Hippocampal formation (tissue), 2 donors: ENCODE data around the gene DTNB.

Experiments
- DNase-seq, 2 donors: peaks; one replicate each; lab custom pipeline; 2025; lab: John Stamatoyannopoulos, UW

Gene DTNB

DNA sequence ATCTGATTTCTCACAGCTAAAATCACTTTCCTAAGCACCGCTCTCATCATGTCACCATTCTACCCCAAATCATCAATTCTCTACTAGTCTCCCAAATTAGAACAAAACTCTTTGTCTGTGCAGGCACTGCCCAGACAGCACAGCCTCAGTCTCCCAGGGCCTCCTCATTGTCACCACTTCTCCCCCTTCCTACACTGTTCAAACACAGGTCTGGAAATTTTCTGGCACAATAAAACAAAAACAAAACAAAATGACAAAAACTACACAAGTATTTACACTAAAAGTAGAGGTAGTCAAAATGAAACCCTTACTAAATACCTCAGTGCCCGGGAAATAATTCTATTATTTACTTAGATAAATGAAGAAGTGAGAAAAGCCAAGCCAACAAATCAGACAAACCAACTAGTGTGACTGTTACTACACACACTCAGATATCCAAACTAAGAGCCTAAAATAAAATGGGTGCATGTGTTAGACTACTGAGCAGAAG lies 175.4 kb downstream of the DTNB start:
- peak in 1 of 2 donors; percentile 25 for DNase-seq

DNA sequence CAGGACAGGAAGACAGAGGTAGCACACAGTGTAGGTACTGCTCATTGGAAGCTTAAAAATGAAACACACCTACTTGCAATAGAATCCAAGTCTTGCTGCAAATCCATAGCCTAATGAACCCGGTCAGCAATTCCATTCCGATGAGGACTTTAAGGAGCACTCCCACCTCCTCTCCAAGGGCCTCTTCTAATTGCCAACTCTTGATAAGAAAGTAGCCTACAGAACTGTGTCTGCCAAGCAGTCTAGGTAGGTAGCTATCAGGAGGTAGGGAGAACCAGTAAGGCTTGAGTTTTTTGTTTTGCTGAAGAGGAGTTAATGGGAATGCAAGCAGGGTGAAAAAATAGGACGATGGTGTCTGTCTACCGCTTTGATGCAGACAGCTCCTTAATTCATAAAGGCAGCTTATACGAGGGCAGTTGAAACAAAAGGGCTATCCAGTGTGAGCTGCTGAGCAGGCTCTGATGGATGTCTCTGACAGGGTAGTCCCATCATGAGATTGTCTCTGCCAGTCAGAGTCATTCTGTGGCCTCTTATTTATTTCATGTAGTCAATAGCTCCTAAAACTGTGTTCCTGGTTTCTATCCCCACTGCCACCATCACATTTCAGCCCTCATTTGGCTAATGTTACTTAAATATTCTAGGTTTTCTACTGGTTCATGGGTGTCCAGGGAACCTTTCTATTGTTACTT lies 176.0 kb downstream of the DTNB start:
- peak; percentile 12 to 18 for DNase-seq

DNA sequence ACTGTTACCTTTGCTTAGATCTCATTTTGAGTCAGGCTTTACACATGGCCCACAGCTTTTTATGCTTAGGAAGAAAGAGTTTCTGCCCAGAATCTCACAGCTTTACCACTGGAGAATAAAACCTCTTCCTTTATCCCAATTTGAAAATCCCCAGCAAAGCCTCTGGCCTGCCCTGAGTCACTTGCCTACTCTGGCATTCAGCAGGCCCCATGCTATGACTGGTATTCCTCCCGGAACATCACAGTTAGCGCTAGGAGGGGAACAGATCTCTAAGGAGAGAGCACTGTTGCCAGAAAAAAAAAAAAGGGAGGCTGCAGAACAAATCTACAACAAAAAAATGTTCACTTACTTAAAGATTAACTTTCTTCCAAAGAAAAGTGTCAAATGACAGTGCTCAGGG lies 178.8 kb downstream of the DTNB start:
- no peak for DNase-seq

DNA sequence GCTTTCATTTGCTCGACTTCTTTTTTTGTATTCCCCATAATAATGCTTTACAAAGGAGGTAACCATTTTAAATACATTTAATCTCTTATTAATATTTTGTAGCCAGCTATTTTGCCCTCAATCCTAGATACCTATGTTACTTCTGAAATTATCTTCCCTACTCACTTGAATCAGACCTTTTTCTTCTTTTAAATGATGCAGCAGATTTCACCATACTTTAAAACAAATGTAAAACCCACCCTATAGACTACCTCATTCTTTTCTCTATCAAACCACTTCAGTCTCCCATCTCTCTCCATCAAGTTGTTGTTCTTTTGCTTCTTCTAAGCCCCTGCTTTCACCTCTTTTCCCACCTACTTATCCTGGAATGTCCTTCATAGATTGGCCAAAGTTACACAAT lies 180.2 kb downstream of the DTNB start:
- DNase-seq, result no peak

DNA sequence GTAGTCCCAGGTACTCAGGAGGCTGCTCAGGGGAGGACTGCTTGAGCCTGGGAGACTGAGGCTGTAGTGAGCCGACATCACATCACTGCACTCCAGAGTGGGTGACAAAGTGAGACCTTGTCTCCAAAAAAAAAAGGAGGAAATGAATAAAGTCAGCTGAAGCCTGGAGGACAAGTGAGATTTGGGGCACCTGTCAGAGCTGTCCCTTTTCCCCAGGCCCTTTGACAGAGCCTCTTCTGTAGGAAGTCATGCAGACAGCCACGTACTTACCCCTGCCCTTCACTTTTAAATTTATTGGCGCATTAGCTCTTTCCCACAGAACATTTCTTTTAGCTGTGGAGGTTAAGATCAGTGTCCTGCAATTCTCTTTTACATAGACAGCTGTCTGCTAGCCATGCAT lies 180.7 kb downstream of the DTNB start:
- DNase-seq, result no peak

DNA sequence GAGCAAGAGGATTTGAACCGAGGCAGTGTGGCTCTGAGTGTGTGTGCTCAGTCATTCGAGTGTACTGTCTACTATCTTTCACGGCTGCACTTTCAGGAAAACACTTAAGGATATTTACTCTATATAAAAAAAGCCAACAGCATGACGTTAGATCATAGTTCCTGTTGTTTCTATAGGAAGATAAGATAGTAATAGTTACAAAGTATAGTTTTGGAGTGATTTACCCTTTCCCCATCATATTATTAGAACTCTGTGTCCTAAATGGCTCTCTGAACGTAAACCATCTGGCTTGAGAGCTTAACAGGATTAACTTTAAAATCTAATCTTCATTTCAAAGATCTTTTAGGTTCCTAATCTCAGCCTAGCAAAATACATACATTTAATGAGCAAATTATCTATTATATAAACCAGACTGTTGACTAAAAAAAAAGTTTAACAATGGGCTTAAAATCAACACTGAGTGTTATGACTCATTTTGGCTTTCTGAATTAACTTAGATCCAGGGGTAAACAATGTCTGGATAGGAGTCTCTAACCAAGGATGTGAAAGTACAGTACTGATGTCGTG lies 181.3 kb downstream of the DTNB start:
- DNase-seq, result no peak

DNA sequence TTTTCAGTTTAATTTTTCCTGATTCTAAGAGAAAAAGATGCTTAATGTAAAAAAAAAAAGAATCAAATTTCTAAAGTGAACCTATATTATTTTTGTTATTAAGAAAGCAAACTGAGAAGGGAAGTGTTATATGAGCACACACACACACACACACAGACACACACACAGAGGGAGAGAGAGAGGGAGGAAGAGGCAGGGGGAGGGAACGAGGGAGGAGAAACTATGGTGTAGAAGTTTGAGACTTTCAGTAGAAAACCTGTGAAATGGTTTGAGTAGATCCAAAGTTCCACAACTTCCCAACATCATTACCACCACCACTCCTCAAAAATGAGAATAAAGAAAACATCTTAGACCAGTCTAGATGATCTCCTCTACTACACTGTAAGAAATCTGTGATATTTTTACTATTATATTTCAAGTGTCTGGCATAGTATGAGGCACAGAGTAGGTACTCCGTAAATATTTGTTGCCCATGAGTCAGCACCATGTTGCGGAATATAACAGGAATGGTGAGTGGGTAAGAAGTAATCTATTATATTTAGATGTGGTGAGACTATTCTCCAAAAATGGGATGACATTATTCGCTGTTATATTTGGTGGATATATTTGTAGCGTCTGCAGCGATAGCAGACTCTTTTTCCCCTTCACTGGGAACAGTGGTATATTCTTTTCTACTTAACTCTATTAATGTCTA lies 182.2 kb downstream of the DTNB start:
- DNase-seq, result no peak

DNA sequence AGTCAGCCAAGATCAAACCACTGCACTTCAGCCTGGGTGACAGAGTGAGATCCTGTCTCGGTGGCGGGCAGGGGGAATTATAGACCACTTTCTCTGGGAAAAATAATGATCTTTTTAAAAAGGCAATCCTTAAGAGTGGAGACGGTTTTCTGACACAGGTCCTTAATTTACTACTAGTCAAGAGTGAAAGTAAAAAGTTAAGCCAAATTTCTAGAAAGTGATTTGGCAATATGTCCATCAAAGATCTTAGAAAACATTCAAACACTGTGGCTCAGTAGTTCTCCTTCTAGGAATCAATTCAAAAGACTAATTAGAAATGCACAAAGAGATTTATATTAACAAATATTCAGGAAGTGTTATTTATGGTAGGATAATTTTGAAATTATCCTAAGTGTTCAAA lies 183.2 kb downstream of the DTNB start:
- no peak for DNase-seq

DNA sequence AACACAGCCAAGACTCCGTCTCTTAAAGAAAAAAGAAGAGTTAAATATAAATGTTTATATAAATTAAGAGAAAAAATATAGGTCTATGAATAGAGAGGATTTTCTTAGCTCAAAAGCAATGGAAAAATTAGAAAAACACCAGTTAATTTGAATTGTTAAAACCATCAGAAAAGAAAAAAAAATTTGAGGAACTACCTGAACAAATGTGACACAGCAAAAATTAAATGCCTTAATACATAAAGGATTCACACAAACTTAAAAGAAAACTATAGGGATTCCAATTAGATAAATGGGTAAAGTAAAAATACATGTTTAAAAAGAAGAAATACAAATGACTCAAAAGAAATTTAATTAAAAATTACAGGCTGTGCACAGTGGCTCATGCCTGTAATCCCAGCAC lies 183.7 kb downstream of the DTNB start:
- no peak for DNase-seq

DNA sequence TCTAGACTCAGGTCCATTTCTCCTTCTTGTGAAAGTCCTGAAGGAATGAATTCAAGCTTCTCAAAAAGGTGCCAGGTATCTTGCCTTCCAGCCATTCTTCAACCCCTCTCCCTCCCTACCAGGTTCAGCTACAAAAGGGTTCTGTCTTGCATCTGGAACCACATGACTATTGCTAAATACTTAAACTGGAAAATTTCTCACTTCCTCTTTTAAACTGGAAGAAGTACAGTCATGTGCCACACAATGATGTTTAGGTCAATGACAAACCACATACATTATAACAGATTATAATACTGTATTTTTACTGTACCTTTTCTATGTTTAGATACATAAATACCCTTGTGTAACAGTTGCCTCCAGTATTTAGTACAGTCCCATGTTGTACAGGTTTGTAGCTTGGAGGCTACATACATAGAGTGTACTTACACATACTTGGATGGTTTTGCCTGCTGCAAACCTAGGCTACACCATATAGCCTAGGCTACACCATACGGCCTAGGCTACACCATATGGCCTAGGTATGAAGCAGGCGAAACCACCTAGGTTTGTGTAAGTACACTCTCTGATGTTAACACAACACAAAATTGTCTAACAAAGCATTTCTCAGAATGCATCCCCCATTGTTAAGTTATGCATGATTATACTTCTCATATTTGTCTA lies 189.6 kb downstream of the DTNB start:
- peak in 1 of 2 donors; percentile 6 for DNase-seq

DNA sequence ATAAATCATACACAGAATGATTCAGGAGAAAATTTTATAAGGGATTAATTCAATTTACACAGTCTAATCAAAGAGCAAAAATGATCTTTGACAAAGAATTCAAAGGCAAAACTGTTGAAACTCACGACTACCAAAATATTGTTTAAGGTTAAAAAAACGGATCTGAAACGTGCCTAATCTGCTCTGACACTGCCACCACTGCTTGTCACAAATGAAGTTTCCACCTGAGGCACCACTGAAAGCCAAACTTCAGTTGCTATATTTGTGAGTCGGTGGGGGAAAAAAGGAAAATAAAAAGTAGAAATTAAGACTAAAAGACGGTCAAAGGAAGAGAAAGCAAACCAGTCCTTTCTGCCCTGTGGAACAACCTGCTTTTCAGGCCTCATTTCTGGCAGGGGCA lies 191.0 kb downstream of the DTNB start:
- DNase-seq, result no peak

DNA sequence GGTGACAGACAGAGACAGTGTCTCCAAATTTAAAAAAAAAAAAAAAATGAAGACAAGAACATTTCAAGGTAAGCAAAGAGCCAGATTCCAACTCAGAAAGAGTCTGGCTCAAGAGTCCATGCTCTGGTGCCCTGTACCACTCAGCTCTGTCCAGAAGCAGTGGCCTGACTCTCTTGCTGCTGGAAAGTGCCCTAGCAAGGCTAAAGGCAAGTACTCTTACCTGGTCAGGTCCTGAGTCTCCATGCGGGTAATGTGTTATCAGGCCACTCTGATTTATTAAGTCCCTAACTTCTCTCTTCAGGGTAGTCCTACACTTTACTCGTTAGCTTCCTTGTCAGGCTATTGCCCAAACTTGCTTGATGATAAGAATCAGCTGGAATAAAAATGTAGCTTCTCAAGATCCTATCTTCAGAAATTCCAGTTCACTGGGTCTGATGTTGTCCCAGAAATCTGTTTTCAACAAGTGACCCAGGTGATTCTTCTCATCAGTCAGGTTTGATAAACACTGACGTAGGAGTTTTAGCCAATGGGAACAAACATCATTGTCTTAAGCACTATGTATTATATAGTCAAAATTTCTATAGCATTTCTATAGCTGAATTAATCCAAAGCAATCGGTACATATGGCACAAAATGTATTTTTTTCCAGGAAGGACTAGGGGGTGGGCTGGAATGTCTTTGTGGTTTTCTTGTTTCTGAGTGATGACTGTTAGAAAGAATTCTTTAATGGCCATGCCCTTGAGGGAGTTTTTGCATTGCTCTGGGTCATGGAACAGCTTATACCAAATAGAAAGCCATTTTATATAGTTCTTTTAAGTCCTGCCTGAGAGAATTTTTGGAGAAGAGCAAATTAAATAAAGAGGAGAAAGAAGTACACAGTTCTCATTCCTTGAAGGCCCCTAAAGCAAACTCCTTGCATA lies 191.7 kb downstream of the DTNB start:
- no peak for DNase-seq

DNA sequence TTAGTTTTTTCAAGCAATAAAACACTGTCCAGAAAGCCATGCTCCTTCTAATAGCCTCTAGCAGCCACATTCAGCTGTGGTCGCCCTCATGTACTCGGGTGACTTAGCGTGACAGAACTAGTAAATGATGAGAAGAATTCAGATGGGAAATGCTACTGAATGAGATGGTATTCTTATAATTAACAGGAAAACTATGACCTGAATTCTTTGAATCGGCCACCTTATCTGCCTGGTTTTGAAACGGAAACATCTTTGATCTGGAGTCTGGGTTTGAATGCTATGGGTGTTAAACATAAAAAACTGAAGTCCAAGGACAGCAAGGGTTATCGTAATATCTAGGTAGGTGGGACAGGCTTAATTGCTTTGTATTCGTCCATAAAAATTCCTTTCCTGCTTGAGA lies 192.8 kb downstream of the DTNB start:
- no peak for DNase-seq

DNA sequence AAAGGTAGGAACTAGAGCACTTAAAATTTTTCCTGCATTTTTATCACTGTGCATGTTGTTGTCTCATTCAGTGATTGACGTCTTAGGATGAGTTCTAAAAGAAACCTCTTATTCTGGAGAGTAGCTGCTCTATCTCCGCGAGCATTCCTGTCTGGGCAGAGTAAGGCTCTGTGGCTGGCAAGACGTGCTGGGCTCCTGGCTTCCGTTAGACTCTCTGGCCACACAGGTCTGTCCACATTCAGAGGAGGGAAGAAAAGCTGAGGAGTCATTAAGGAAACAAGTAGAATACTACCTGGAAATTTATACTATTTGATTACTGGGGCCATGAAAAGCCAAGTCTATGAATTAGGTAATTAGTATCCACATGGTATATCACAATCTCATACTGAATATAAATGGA lies 193.6 kb downstream of the DTNB start:
- DNase-seq, result no peak

DNA sequence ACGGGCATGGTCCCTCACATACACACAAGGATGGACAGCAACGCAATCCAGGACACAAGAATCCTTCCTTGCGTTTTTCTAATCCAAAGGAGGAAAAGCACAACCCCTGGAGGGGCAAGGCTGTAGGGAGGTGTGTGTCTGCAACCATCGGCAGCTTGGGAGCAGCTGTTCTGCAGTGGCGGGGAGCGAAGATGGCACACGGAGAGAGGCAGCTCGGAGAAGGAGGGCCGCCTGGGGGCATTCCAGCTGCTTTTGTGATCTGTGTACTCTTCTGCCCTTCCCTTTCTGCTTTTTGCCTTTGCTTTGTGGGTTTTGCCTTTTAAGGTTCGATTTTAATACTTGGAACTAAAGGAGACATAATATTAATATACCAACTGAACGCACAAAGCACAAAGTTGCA lies 194.6 kb downstream of the DTNB start:
- no peak for DNase-seq

DNA sequence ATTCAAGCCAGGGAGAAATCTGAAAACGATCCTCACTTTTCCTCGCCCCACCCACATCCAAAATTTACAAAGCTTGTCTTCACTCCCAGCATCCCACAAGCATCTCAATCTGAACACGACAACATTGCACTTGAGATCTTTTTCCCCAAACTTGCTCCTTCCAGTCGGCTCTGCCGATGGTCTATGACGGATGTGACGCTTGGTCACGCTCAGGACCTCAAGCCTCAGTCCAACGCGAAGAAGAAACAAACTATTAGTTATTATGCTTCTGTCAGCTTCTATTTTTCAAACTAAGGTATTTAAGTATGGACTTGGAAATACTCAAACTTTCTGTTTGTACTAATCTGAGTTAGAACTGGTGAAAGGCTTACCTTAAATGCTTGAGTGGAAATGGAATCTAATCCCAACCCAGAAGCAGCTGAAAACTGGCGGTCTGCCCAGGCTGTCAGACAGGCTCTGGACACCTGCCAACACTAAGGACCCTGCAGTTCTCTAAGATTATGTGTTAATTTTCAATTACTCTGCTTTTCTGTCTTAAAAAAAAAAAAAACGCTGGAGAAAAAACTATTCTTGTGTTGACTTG lies 199.5 kb downstream of the DTNB start:
- no peak for DNase-seq

DNA sequence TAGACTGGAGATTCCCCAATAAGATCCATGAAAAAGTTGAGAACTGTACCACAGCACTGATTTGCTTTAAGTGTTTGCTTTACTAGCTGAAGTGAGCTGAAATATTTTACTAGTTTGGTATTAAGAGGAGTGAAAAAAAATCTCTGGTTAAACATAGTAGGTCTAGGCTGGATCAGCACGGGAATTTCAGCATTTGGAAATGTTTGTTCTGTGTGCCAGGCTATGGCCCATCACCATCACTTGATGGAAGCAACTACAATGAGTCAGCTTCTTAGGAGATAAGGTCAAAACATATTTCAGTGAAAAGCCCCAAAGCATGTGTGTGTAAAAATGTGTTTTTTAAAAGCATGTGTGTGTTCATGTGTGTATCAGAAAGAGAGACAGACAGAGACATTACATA lies 200.2 kb downstream of the DTNB start:
- no peak for DNase-seq

DNA sequence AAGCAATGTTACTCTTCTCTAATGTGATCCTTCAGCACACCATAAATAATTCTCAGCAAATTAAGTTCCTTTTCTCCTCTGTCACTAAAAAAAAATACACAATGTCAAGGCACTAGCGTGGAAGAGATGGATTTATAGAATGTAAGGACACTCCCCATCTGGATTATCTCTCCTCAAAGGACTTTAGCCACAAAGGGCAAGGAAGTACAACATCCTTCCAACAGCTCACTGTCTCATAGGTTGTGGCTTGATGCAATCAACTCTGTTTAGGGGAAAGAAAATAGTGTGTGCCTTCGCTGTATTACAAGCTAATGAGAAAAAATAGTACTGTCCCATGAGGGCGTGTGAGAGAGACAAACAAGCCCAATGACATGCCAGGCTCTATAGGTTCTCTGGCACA lies 202.6 kb downstream of the DTNB start:
- DNase-seq, result no peak

DNA sequence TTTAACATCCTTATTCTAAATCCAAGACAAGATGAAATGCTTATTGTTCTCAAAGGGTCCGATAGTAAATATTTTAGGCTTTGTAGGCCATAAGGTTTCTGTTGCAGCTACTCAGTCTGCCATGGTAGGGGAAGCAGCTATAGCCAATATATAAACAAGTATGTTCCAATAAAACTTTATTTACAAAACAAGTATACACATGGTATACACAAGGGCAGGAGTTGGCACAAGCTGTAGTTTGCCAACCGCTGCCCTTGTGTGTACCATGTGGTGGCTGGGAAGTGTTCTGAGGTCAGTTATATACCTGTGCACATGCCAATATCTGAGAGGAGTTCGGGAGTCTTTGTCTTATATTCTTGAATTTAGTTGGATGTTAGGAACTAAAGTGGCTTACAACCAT lies 205.6 kb downstream of the DTNB start:
- DNase-seq, result no peak

DNA sequence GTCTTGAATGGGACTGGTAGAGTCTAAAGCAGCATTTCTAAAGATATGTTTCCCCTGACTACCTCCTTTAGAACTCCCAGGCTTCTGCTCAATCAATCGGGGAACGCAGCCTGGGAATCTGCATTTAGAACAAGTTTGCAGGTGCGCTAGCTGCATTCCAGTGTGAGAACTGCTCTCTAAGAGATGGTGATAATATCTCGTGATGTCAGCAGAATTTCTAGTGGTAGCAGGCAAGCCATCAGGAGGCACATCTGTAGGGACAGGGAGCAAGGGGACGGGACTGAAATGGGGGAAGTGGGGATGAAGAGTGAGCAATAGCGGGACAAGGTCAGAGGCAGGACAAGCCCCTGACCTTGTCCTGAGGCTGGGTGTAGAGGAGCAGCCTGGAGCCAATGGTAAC lies 211.4 kb downstream of the DTNB start:
- no peak for DNase-seq

DNA sequence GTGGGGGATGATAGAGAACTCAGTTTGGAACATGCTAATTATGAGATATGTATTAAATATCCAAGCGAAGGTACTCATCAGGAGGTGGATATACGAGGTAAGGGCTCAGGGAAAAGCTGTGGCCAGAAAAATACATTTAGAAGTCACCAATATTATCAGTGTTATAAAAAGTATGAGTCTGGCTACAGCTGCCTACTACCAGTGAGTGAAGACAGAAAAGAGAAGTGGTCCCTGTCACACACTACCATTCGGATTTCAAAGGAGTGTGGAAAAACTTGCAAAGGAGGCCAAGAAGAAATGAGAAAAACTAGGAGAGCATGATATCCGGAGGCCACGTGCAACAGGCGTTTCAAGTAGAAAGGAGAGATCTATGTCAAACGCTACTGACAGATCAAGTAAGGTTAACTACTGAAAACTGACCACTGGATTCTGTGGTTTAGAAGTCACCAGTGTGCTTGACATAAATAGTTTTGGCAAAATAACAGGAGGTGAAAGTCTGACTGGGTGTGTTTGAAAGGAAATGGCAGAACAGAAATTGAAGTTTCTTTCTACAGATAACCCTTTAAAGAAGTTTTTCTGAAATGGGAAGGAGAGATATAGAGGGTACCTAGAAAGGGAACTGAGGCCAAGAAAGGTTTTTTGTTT lies 213.0 kb downstream of the DTNB start:
- DNase-seq, result no peak
